Gastroesophageal sphincter (tissue), 3 donors: ENCODE results near the gene MIB2.
"Not testable (repeated sequence)": the region's sequence is repeated elsewhere in the genome, so short reads cannot be mapped to it uniquely, and the experiment has no call there.

ENCODE experiments used
- CTCF ChIP-seq, 4 experiments: fragments of 200-600 bp in 2 of 4; fragments of 450-650 bp in 2 of 4; sonication (generic) in 1 of 4; IDR thresholded peaks; one replicate each; pipeline ENCODE4 v1.5.1; 2017 to 2019; ENCODE audit warnings: antibody characterized with exemption in 4 of 4, mild to moderate bottlenecking in 2 of 4, moderate library complexity in 2 of 4
- EP300 ChIP-seq: sonication (generic); formaldehyde crosslinking; IDR thresholded peaks from one replicate; pipeline ENCODE4 v1.6.1; 2017; ENCODE audit warnings: antibody characterized with exemption, mild to moderate bottlenecking
- POLR2A ChIP-seq, 2 donors: fragments of 450-650 bp; IDR thresholded peaks; one replicate each; pipeline ENCODE4 v1.6.1; 2017; ENCODE audit warnings: antibody characterized with exemption in 2 of 2, mild to moderate bottlenecking in 2 of 2, moderate library complexity in 1 of 2
- POLR2AphosphoS5 ChIP-seq: sonication (generic); formaldehyde crosslinking; IDR thresholded peaks from one replicate; pipeline ENCODE4 v1.6.1; 2017; ENCODE audit warnings: antibody characterized with exemption

DNA sequence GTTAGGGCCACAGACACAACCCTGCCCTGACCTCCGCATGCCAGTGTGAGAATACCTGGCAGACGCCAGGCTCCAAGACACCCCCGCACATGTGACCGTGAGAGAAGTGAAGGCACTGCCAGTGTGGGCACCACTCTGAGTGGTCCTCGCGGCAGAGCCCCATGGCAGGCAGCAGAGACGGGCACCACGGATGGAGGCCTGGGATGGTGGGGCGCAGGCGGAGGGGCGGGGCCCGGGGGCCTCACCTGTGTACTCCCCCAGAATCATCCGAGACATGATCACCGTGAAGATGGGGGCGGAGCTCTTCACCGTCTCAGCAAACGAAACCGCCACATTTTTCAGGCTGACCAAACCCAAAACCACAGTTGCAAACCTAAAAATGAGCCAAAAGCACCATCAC lies 59.9 kb downstream of the MIB2 start:
- TF ChIP-seq POLR2A (IDR thresholded peaks at IDR 0.05); CTCF (IDR thresholded peaks at IDR 0.05); EP300; POLR2AphosphoS5: not testable (repeated sequence)
